HG03097 (cell line): ENCODE results near the gene JMY.

Source experiments
- ATAC-seq: cut with Tn5 transposase; IDR thresholded peaks from one replicate; pipeline ENCODE4 v1.9.1; 2021; ENCODE audit not compliant: unreplicated experiment, low FRiP score

JMY gene, protein sequence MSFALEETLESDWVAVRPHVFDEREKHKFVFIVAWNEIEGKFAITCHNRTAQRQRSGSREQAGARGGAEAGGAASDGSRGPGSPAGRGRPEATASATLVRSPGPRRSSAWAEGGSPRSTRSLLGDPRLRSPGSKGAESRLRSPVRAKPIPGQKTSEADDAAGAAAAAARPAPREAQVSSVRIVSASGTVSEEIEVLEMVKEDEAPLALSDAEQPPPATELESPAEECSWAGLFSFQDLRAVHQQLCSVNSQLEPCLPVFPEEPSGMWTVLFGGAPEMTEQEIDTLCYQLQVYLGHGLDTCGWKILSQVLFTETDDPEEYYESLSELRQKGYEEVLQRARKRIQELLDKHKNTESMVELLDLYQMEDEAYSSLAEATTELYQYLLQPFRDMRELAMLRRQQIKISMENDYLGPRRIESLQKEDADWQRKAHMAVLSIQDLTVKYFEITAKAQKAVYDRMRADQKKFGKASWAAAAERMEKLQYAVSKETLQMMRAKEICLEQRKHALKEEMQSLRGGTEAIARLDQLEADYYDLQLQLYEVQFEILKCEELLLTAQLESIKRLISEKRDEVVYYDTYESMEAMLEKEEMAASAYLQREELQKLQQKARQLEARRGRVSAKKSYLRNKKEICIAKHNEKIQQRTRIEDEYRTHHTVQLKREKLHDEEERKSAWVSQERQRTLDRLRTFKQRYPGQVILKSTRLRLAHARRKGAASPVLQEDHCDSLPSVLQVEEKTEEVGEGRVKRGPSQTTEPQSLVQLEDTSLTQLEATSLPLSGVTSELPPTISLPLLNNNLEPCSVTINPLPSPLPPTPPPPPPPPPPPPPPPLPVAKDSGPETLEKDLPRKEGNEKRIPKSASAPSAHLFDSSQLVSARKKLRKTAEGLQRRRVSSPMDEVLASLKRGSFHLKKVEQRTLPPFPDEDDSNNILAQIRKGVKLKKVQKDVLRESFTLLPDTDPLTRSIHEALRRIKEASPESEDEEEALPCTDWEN

DNA sequence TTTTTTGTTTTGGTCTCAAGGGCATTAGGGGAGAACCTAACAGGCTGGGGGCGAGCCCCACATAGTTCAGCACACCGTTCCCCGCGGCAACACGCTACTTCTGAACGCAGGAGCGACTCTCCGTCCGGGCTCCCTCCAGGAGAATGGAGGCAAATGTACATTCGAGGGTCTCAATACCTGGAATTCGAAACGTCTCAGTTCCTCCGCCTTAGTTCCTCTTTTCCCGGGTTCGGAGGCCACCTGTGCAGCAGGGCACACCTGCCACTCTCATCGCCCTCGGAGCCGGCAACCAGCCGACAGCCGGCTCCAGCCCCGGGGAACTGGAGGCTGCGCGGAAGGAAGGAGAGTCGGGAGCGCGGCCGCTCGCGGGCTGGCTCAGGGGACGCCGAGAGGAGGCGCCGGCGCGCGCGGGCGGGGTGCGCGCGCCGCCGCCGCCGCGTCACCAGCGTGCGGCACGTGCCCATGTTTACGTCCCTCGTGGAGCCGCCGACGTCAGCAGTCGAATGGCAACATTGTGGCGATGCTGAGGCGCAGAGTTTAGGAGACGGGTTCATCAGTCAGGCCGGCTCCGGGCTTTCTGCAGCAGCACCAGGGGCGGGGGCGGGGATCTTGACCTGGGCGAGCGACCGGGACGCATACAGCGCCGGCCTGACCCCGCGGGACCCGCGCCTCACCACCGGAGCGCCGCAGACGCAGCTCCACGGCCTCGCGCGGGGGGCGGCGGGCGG, at the start of gene JMY:
JMY (plus strand) TSS at position 498 of the 728 bp plus-strand sequence. CDS start 520 bp downstream, outside the sequence.
- peak; percentile 60 for ATAC-seq

DNA sequence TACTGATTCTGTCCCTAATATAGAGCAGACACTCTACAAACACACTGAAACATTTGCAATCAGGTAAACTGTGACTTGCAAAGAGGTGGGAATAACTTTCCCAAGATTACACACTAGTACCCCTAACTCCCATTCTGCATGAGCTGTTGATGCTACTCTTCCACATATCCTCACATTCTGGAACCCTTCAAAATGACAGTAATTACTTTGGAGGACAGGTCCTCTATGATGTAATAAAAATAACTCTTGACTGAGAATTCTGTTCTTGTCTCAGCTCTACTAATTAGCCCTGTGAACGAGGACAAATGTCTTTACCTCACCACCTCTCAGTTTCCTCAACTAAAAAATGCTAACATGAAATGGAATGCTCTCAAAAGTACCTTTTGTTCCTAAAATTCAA, 49.5 kb upstream of the JMY start:
- no peak for ATAC-seq

DNA sequence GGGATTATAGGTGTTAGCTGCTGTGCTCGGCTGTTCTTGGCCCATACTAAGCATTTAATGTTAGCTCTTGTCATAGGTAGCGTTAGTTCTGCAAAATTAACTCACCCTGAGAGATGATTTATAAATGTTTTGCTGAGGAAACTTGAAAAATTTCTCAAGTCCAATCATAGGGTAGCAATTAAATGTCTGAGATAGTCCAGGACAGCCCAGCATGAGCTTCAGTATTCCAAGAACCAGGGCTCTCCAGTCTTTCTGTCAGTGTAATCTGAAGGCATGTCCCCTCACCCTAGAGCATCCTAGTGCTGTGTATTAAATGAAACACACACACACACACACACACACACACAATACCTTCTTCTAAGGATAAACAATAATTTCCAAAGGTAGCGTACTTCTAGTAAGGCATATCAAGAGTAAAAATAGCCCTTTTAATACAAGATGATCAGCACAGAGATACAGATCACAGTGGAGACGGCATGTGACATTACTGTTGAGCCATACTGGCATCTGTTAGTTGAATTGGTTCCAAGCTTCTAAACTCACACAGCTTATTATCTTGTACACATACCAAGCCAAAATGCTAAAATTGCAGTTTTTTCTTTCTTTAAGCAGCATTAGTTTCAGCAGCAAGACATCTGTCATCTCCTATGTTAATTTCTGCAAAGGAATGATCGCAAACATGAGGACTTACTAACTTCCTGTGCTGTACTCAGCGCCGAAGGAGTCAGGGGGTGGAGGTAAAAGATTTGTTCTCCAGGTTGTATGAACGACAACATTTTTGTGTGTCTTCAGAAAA, 46.3 kb upstream of the JMY start:
- no peak for ATAC-seq

DNA sequence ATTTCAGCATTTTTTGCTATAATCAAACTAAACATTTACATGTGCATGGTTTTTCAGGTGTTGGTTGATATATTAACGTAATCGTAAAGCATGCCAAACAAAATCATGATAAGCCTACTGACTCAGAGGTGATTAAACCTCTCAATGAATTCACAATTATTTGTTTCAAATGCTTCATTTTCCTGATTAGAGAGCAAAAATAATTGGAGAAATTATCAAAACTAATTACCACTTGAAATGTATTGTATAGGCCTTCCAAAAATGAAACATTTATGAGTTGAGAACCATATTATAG, 45.7 kb upstream of the JMY start:
- ATAC-seq = no peak

DNA sequence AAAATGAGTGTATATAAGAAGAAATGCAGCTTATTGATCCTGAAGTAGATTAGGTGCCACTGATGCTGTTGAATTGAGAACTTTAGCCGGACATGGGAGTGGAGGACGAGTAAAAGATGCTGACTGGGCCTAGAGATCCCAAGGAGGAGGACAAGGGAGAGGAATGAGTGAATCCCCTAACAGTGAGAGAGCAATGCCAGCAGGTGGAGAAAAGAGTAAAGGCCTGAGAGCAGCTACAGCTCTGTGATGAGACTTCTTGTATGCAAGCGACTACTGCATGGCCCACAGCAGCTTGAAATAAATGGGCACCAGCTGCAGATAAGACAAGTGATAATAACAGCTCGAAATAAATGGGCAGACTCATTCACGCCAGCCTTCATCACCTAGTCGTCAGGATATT, 44.5 kb upstream of the JMY start:
- ATAC-seq = no peak

DNA sequence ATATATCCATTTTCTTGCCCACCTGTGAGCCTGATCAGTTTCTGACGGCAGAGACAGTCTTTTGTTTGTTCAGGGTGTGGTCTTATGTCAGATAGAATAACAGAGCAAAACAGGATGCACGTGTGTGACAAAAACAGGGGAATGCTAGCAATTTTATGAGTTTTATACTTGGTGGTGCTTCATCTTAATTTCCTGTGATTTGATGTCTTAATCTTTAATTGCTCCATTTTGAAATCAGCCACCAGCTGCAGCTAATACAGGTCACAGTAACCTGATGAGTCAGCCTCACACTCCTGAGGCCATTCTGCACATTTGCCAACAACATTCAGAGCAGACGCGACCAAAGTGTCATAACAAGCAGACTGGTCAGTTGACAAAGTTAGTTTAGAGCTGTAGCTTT, 42.3 kb upstream of the JMY start:
- ATAC-seq = no peak

DNA sequence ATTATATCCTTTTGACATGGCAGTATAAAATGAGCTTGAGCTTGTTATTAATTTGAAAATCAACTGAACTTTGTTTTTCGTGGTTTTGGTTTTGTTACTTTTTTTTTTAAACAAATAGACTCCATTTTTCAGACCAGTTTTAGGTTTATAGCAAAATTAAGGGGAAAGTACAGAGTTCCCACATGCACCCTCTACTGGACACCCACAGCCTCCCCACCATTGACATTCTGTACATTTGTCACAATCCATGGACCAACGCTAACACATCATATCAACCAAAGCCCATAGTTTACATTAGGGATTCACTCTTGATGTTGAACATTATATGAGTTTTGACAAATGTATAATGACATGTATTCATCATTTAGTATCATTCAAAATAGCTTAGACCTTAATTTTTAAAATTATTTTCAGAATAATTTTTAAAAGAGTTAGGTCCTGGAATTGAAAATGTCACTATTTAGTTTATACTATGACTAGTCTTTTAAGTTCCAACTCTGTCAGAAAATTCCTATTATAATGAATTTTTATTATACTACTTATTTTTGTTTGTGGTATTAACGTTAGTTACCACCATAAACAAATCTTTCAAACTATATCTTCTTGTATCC, 35.3 kb upstream of the JMY start:
- no peak for ATAC-seq

DNA sequence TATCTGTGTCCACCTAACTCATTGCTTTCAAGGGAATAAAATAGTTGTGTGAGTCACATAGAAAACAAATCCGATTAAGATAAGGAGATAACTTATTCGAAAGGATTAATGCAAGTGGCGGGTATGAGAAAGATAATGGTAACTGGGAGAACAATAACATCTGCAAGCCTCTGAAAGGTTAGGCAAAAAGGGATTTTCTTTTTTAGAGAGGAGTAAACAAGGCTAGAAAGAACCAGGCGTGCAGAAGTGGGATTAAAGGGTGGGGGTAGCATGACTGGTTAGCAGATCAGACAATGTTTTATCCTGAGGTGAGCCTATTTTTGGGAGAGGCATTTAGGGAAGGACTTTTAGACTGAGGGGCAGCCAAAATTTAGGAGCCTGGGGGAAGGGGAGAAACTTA, 34.7 kb upstream of the JMY start:
- ATAC-seq = no peak

DNA sequence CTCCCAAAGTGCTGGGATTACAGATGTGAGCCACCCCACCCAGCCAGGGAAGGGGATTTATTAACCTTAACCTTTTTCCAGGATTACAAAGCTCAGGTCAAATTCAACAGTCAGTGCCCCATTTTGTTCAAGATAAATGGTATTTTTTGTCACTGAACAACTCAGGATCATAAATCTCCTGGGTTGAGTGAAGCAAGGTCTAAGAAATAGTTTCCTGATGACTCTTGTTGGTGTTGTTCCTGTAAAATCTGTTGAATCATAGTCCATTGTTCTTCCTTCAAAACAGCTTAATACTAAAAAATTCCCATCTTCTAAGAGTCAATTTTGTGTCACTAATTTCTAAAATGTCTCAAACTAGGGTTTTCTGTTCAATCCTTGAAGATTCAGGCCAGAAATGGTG, 33.9 kb upstream of the JMY start:
- no peak for ATAC-seq

DNA sequence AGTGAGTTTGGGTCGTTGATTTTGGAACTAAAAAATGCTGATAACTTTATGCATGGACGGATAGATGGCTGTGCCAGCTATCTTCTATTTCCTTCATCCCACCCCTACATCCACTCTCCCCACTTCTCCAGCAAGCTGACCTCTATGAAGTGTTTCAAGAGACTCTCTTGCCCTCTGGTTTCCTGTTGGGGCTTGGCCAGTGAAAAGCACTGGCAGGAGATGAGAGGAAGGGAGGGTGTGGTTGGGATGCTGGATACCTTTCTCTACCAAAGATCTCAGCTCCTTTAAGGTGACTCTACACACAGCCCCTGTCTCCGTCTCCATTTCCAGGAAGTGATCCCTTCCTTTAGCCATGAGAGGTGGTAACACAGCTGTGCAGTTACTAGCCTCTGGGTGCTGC, 30.0 kb upstream of the JMY start:
- ATAC-seq = no peak

DNA sequence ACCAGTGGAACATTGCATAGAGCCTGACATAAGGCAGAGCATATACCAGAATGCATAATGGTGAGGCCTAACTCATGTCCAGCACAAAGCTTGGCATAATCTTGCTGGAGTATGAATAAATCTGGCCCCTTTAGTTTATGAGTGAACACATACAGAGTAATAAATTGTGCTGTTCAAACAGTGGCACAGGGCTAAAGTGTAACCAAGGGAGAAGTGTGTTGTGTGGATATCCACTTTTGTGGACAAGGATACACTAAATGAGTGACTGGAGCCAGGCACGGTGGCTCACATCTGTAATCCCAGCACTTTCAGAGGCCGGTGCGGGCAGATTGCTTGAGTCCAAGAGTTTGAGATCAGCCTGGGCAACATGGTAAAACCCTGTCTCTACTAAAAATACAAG, 29.4 kb upstream of the JMY start:
- no peak for ATAC-seq

DNA sequence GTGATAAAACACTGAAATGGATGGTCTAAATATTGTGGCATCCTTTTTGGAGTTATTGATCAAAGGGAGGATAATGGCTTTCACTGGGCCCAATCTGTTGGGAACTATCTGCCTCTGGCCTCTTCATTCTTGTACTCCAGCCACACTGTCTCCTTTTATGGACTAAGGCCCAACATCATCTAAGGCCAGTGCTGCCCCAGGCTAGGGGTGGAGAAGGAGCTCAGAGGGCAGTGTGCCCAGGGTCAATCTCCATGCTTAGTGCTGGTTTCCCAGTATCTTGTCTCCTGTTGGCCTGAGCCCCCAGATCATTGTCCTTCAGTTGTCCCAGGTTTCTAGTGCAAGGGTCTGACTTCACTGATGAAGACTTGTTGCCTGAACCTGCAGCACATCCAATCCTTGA, 26.4 kb upstream of the JMY start:
- no peak for ATAC-seq

DNA sequence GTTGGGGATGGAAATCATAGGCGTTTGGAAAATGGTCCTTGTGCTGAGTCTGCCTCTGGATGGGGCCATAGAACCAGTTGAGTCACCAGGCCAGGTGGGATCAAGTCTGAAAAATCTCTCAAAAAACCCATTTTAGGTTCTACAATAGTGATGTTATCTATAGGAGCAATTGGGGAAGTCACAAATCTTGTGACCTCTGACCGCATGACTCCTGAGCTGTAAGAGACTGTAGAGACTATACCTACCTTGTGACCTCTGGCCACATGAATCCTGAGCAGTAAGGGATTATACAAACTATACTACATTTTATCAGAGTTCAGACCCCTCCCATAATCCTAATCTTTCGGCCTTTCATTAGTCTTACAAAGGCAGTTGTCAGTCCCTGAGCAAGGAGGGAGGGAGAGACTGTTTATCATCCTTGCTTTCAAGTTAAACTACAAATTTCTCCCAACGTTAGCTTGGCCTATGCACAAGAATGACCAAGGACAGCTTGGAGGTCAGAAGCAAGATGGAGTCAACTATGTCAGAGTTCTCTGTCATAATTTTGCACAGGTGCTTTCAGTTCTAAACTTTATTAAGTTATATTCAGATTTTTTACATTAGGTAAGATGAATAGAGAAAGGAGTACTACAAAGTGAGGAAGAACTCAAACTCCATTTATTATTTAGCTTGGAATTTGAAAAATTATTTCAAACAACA, 11.5 kb upstream of the JMY start:
- ATAC-seq = no peak

DNA sequence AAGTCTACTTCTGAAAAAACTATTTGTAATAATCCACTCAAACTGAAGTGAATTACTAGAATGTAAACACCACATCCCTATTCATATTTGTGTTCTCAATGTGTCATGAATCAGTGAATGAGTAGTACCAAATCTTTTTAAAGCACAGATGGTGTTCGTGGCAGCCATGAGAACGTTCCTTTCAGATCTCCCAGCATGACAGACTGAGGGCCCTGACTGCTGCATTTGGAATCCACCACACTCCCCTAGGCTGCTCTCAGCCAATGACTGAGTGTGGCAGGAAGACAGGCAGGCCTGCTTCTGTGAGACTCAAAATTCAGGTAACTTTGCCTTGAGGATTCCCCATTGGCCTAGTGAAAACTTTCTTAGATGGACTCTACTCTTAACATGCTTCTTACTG, 10.9 kb upstream of the JMY start:
- ATAC-seq = no peak

DNA sequence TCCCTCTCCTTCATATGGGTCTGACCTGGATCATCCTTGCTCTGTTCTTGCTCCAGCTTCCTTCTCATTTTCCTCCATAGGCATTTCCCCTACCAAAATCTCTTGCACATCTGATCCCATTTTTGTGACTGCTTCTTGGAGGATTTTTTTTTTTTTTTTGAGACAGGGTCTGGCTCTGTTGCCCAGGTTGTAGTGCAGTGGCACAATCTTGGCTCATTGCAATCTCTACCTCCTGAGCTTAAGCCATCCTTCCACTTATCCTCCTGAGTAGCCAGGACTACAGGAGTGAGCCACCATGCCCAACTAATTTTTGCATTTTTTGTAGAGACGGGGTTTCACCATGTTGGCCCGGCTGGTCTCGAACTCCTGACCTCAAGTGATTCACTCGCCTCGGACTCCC, 10.5 kb upstream of the JMY start:
- no peak for ATAC-seq

DNA sequence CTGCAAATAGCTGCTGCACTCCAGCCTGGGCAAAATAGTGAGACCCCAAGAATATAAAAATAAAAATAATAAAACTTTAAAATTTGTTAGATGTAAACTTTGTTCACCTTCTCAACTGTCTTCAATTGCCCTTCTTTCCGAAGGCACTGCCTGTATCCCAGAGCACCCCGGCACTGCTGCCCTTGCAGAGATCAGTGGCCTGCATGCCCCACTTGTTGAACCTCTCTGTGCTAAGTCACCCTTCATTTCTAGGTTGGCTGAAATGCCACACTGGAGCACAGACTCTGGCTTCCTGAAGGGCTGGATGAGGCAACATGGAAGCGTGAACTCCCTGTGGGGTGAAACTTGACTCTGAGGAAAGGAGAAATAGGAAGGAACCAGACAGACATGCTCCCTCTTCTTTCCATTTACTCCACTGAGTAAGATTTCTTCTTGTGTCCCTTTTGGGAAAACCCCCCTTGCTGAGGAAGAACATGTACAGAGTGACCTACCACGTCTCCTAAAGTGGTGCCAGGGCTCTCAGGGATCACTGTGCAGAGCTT, 8.4 kb upstream of the JMY start:
- no peak for ATAC-seq

DNA sequence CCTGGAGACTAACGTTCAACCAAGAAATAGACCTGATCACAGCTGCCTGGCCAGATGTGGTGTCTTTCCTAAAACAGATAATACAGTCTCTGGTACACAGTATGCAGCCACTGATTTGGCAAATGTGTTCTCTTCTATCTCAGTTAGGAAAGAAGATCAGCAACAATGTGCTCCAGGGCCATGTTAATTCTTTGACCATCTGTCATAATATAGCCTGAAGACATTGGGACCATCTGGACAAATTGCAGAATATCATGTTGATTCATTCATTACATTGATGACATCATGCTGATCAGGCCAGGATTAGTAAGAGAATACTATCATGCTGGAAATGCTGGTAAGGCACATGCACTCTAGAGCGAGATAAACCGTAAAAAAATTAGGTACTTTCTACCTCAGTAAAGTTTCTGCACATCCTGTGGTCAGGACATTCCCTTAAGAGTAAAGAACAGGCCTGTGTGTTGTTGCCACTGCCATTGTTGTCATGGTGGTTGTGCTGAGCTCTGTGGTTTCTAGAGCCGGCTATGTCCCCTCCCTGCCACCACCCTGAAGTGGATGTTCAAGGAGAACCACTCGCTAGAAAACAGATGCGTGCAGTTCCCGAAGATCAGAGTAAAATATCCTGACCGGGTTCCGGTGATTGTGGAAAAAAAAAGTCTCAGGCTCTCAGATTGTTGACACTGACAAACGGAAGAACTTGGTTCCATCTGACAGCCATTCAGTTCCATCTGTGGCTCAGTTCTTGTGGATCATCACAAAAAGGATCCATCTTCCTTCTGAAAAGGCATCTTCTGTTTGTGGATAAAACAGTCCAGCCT, 6.4 kb upstream of the JMY start:
- peak; percentile 53 for ATAC-seq

DNA sequence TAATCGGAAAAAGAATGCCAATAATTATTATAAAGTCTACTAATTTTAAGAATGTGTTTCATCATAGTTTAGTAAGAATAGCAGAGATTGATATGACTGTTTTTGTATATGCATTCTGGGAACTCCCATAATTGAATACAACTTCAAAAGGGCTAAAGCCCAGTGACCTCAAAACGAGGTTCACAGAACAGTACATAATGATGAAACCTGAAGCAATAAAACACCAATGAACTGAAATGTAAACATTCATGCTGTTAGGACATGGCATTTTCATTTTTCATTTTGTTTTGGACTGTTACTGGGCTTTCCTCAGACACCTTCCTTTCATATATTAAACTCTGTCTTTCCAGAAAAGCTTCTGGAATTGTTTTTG, 684 bp upstream of the JMY start:
- no peak for ATAC-seq
